GM18511 (cell line): ENCODE measurements around the gene FBXL17.

Experiments used
- ATAC-seq: cut with Tn5 transposase; IDR thresholded peaks from one replicate; pipeline ENCODE4 v1.9.1; 2021; ENCODE audit warnings: mild to moderate bottlenecking, moderate library complexity; ENCODE audit not compliant: unreplicated experiment

FBXL17 gene

GRCh38 chr5:107964722-107965121 lies 417.2 kb downstream of the FBXL17 start:
- ATAC-seq, result no peak

GRCh38 chr5:107959573-107960279 lies 422.2 kb downstream of the FBXL17 start:
- no peak for ATAC-seq

GRCh38 chr5:107958861-107959260 lies 423.0 kb downstream of the FBXL17 start:
- no peak for ATAC-seq

- no peak for ATAC-seq
Measured at GRCh38 chr5:107958432-107958831, 423.5 kb downstream of the FBXL17 start.

GRCh38 chr5:107957051-107957450 lies 424.8 kb downstream of the FBXL17 start:
- ATAC-seq, result no peak

GRCh38 chr5:107955321-107955720 lies 426.6 kb downstream of the FBXL17 start:
- no peak for ATAC-seq

GRCh38 chr5:107954254-107954653 lies 427.6 kb downstream of the FBXL17 start:
- no peak for ATAC-seq

GRCh38 chr5:107952450-107952849 lies 429.4 kb downstream of the FBXL17 start:
- ATAC-seq, result no peak

GRCh38 chr5:107951309-107951708 lies 430.6 kb downstream of the FBXL17 start:
- ATAC-seq, result no peak

GRCh38 chr5:107950776-107951175 lies 431.1 kb downstream of the FBXL17 start:
- ATAC-seq, result no peak

- ATAC-seq, result no peak
Measured at GRCh38 chr5:107949688-107950341, 432.1 kb downstream of the FBXL17 start.

GRCh38 chr5:107948377-107948776 lies 433.5 kb downstream of the FBXL17 start:
- ATAC-seq, result no peak

GRCh38 chr5:107945061-107945460 lies 436.8 kb downstream of the FBXL17 start:
- ATAC-seq, result no peak

GRCh38 chr5:107943923-107944322 lies 438.0 kb downstream of the FBXL17 start:
- no peak for ATAC-seq

GRCh38 chr5:107941036-107941435 lies 440.9 kb downstream of the FBXL17 start:
- no peak for ATAC-seq

- no peak for ATAC-seq
Measured at GRCh38 chr5:107937651-107938355, 444.1 kb downstream of the FBXL17 start.

GRCh38 chr5:107937204-107937603 lies 444.7 kb downstream of the FBXL17 start:
- ATAC-seq, result no peak

- ATAC-seq, result no peak
Measured at GRCh38 chr5:107936515-107936914, 445.4 kb downstream of the FBXL17 start.

GRCh38 chr5:107935645-107936044 lies 446.3 kb downstream of the FBXL17 start:
- no peak for ATAC-seq

GRCh38 chr5:107933326-107933725 lies 448.6 kb downstream of the FBXL17 start:
- no peak for ATAC-seq

- ATAC-seq, result no peak
Measured at GRCh38 chr5:107930891-107931290, 451.0 kb downstream of the FBXL17 start.

GRCh38 chr5:107930092-107930491 lies 451.8 kb downstream of the FBXL17 start:
- no peak for ATAC-seq
